GM19452 (cell line): ENCODE measurements around the gene LRRC32.
A peak's percentile ranks its signal among the peaks of the same experiment; 100 is the strongest.
"Not testable (repeated sequence)": the region's sequence is repeated elsewhere in the genome, so short reads cannot be mapped to it uniquely, and the experiment has no call there.

Source experiments
- ATAC-seq: cut with Tn5 transposase; IDR thresholded peaks from one replicate; pipeline ENCODE4 v1.9.1; 2021; ENCODE audit not compliant: unreplicated experiment

The LRRC32 gene

DNA sequence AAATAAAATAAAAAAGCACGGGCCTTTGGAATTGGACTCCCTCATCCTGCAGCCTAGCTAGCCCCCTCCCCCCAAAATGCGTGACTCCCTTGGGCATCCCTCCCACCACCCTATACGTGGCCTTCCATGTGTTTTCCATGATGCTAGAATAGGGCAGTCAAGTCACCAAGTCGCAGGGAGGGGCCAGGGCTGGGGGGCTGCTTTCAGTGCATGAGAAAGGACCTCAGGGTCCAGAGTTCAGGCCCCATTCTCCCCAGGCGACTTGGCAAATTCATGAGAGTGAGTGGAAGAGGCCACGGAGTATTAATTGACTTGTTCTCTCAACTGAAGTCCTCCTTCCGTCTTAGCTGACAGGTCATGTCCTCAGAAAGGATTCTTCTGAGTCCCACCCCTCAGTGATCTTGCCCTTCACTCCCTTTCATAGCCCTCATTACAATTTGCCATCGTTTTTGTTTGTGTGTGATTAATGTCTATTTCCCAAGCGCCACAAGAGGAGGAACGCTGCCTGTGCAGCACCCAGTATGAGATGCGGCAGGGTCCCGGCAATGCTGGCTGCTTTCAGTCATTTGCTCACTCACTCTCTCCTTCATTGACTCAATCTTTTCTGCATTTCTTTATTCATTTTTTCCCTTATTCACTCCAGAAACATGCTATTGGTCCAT, 17.4 kb downstream of the LRRC32 start:
- no peak for ATAC-seq

- ATAC-seq: no peak
Measured at GRCh38 chr11:76649851-76650372, 20.6 kb downstream of the LRRC32 start.

DNA sequence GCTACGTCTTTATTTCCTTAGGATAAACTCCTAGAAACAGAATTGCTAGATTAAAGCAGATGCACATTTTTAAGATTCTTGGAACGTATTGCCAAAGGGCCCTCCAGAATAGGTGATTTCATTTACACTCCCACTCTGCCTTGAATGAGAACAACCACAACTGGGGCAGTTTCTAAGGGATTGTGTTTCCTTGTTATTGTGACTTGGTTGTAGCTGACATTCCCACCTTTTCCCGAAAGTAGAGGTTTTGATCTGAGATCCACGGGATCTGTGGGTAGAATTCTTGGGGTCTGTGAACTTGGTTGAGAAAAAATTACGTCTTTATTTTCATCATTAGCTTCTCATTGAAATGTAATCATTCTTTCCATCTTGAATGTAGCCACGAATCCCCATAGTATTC, 21.5 kb downstream of the LRRC32 start:
- no peak for ATAC-seq

DNA sequence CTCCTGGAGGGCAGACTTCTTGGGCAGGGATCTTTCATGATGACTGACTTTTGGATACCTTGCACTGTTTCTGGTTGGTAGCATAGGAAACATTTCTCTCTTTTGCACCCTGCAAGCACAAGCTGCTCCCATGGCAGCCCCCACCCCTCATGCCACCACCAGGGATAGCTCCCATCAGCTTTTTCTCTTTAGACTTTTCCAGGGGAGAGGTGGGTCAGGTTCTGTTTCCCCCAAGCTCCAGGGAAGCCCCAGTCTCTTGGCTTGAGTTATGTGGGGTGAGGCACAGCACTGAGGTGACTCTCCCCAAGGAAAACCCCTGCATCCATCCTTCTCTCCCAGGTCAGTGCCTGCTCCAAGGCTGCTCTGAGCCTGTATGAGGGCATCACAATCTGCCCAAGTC, 22.5 kb downstream of the LRRC32 start:
- ATAC-seq: no peak

- no peak for ATAC-seq
Measured at GRCh38 chr11:76646882-76647534, 23.5 kb downstream of the LRRC32 start.

GRCh38 chr11:76644591-76644990, 26.0 kb downstream of the LRRC32 start:
- ATAC-seq: no peak

- ATAC-seq: not testable (repeated sequence)
Measured at GRCh38 chr11:76643711-76644110, 26.8 kb downstream of the LRRC32 start.

- no peak for ATAC-seq
Measured at GRCh38 chr11:76642341-76642740, 28.2 kb downstream of the LRRC32 start.

- ATAC-seq: no peak
Measured at GRCh38 chr11:76641905-76642304, 28.6 kb downstream of the LRRC32 start.

- no peak for ATAC-seq
Measured at GRCh38 chr11:76640501-76640900, 30.0 kb downstream of the LRRC32 start.

GRCh38 chr11:76639621-76640020, 30.9 kb downstream of the LRRC32 start:
- no peak for ATAC-seq

- ATAC-seq: no peak
Measured at GRCh38 chr11:76638270-76639197, 32.0 kb downstream of the LRRC32 start.

GRCh38 chr11:76637491-76638269, 32.9 kb downstream of the LRRC32 start:
- peak; percentile 90 for ATAC-seq

DNA sequence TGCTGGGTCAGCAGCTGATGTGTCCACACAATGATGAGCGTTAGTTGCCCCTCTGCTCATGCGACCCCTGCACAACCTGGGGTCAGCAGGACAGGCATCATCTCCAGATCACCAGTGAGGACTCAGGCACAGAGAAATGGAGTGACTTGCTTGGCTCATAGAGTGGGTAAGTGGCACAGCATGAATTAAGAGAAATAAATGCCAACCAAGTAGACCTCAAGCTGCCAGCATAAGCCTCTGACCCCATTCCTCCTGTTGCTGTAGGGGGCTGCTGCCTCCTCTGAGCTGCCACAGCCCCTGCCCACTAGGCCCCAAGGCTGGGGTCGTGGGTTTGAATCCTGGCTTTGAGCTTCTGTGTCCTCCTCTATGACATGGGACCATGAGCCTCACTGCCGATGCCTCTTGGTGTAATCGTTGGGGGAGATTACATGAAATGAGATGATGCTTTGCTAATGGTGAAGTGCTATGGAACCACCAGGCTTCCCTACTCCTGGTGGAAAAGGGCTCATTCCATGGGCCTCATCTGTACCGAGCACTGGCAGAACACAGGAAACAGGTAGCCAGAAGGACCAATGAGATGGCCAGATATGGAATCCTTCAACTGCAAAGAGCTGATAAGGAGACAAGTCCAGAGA, 33.6 kb downstream of the LRRC32 start:
- no peak for ATAC-seq

GRCh38 chr11:76635991-76636738, 34.4 kb downstream of the LRRC32 start:
- ATAC-seq: no peak

DNA sequence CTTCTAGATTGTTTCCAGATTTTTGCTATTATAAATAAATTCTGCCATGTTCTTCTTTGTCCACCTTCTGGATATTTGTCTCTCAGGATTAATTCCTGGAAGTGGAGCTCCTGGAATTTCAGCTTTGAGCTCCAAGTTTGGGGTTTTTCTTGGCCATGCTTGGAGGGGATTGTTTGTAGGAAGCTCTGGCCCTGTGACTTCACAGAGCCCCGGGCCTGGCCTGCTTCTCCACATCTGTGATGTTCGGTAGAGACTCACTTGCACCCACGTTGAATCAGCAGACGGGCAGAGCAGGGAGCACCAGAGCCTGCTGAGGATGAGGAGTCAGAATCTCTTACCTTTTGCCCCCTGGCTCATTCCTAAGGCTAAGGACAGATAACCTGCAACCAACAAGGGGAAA, 35.7 kb downstream of the LRRC32 start:
- no peak for ATAC-seq

GRCh38 chr11:76632492-76632891, 38.1 kb downstream of the LRRC32 start:
- no peak for ATAC-seq

- ATAC-seq: no peak
Measured at GRCh38 chr11:76631566-76632308, 38.8 kb downstream of the LRRC32 start.
